OCI-LY7 (cell line): ENCODE measurements around the gene SPG7. TPM values are rescaled to one million over a fixed set of nuclear protein-coding genes. Genes with fewer than 3 reads are reported as not detected.

Experiments used
- BruUV-seq: library from RNA; stranded (reverse); fragments of 400-500 nt; replicated peaks from 2 replicates; lab custom pipeline; 2021; lab: Mats Ljungman, UMichigan
- CTCF ChIA-PET: fragments of 300-600 bp; sonication (Branson Sonifier 250); formaldehyde crosslinking; loops from one replicate; lab custom pipeline; 2022; ENCODE audit warnings: antibody characterized with exemption; ENCODE audit not compliant: unreplicated experiment; lab: Charles Lee
- POLR2A ChIA-PET: fragments of 300-600 bp; sonication (Branson Sonifier 250); formaldehyde crosslinking; loops from one replicate; lab custom pipeline; 2022; ENCODE audit warnings: antibody characterized with exemption; lab: Charles Lee
- DNase-seq: peaks from one replicate; pipeline ENCODE4 v3.0.0-alpha.2; 2015; ENCODE audit warnings: low spot score
- H2AFZ ChIP-seq: fragments of 200-600 bp; sonication (generic), shearing (Covaris generic); 2 replicates; pipeline ENCODE4 v1.6.1; 2014; ENCODE audit warnings: mild to moderate bottlenecking, antibody characterized with exemption, low read length, moderate library complexity
- H3K27ac ChIP-seq: fragments of 200-600 bp; sonication (generic); 2 replicates; pipeline ENCODE4 v1.5.1; 2014; ENCODE audit warnings: mixed run types, low read depth, mild to moderate bottlenecking, moderate library complexity, low read length, inconsistent platforms; ENCODE audit not compliant: poor library complexity, severe bottlenecking
- H3K36me3 ChIP-seq: fragments of 200-600 bp; sonication (generic); 2 replicates; pipeline ENCODE4 v1.6.1; 2014; ENCODE audit warnings: mild to moderate bottlenecking, antibody characterized with exemption, low read length, moderate library complexity, mixed read lengths; ENCODE audit not compliant: insufficient read depth
- H3K4me1 ChIP-seq: fragments of 200-600 bp; sonication (generic); 2 replicates; pipeline ENCODE4 v1.5.1; 2014; ENCODE audit warnings: mild to moderate bottlenecking, low read length; ENCODE audit not compliant: insufficient read depth, poor library complexity, severe bottlenecking
- H3K4me2 ChIP-seq: fragments of 200-600 bp; sonication (generic); 2 replicates; pipeline ENCODE4 v1.6.1; 2014; ENCODE audit warnings: mild to moderate bottlenecking, low read length
- H3K4me3 ChIP-seq: fragments of 200-600 bp; sonication (generic); 2 replicates; pipeline ENCODE4 v1.5.1; 2014; ENCODE audit warnings: mild to moderate bottlenecking, low read depth, low read length; ENCODE audit not compliant: poor library complexity, severe bottlenecking
- H3K79me2 ChIP-seq: fragments of 200-600 bp; sonication (generic); 2 replicates; pipeline ENCODE4 v1.6.1; 2016; ENCODE audit warnings: low read depth, mild to moderate bottlenecking, low read length, moderate library complexity, mixed read lengths; ENCODE audit not compliant: insufficient read depth
- H3K9me2 ChIP-seq: fragments of 200-600 bp; sonication (generic); 2 replicates; pipeline ENCODE4 v1.6.1; 2016; ENCODE audit warnings: mild to moderate bottlenecking, low read length, mixed read lengths; ENCODE audit not compliant: insufficient read depth
- H3K9me3 ChIP-seq: fragments of 200-600 bp; sonication (generic); 2 replicates; pipeline ENCODE4 v1.6.1; 2014; ENCODE audit warnings: mild to moderate bottlenecking, mixed run types, low read length, mixed read lengths
- H4K20me1 ChIP-seq: fragments of 200-600 bp; sonication (generic); 2 replicates; pipeline ENCODE4 v1.6.1; 2014; ENCODE audit warnings: mild to moderate bottlenecking, antibody characterized with exemption, low read length, moderate library complexity, mixed read lengths; ENCODE audit not compliant: insufficient read depth
- EZH2phosphoT487 ChIP-seq: fragments of 200-600 bp; sonication (generic); IDR thresholded peaks from 2 replicates; pipeline ENCODE4 v1.6.1; 2018; ENCODE audit warnings: low read depth, borderline replicate concordance, mild to moderate bottlenecking, mixed run types, antibody characterized with exemption, low read length, moderate library complexity, mixed read lengths
- intact Hi-C: fragments of 100-400 bp; cut with micrococcal nuclease; formaldehyde crosslinking; loops from one replicate; pipeline ENCODE4 v1.10.0; 2022; ENCODE audit not compliant: unreplicated experiment
- total RNA-seq, 2 experiments: library from RNA; depleted of rRNA in 1 of 2; stranded (reverse); fragments of >200 nt in 1 of 2; shearing (Covaris generic) in 1 of 2; gene quantifications; 2 replicates each; pipeline ENCODE4 v1.2.3, GENCODE V29; 2014 to 2022
- TF ChIP-seq, protein P1 (sequence below): fragments of 200-600 bp; sonication (generic); conservative IDR thresholded peaks from 2 replicates; pipeline ENCODE4 v1.5.1; 2014; ENCODE audit warnings: mild to moderate bottlenecking, antibody characterized with exemption, low read length, moderate library complexity, mixed read lengths

The SPG7 gene
- total RNA-seq, 2 experiments from 2014 or later = 92.7 to 121 TPM

DNA sequence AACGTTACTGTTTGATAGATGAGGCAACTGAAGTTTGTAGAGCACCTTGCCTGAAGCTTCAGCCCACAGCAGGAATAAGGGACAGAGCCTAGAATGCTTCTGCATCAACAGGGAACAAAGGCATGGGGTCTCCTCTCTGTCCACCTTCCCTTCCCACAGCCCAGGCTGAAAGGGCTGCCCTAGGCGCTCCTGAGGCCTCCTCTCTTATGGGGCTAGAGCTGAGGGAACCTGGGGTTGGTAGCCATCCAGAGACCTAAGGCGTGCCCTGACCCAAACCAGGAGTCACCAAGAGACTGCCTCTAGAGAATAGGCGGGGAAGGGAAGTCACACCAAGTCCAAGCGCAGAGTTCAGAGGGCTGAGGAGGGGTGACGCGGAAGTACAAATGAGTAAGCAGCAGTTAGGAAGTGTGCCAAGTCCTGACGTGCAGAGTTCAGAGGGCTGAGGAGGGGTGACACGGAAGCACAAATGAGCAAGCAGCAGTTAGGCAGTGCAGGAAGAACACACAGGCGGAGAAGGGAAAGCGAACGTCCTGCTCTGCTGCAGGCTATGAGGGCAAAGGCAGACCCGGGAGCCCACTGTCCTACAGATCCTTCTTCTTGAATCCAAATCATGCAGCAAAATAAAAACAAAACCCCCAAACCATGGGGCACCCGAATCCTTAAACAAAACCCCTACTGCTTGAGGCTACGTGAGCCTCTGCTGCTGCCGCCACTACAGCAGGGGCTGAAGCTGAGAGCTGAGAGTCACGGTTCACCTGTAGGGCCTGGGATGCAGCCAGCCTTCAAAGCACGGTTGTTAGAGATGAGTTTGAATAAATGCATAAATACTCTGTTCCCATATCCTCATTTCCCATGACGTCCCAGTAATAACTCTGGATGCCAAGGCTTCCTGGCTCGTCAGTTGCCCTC is 2.7 kb upstream of the SPG7 start:
- peaks cover 27% of the 10 kb centered on the region; the same call in 1 of the 2 replicates for H3K79me2 ChIP-seq
- H3K9me3 ChIP-seq = no peaks in the 10 kb centered on the region
- H3K36me3 ChIP-seq = peaks cover 2% of the 10 kb centered on the region; the same call in 1 of the 2 replicates
- H4K20me1 ChIP-seq = no peaks in the 10 kb centered on the region
- peak overlapping the region; percentile 55 for H3K4me3 ChIP-seq
- H3K4me1 ChIP-seq = peaks cover 36% of the 10 kb centered on the region
- H3K4me2 ChIP-seq = peak overlapping the region; percentile 66
- ChIA-PET POLR2A (interaction anchor here (0.6 kb wide), 1 partner anchor 38 kb away, joined by 4 read pairs; no protein-coding TSS in a partner anchor), CTCF (no interaction called here)
- H3K9me2 ChIP-seq = no peaks in the 10 kb centered on the region
- peak overlapping the region; percentile 49; the same call in 1 of the 2 replicates for H2AFZ ChIP-seq
- intact Hi-C loops = loop anchor here (1.0 to 5.0 kb wide), 2 partner anchors 16 to 188 kb away; no protein-coding TSS in a partner anchor
- no TSS peak for BruUV-seq
- DNase-seq = peak; percentile 94
- TF ChIP-seq EZH2phosphoT487 = no peak
- TF ChIP-seq, protein P1, sequence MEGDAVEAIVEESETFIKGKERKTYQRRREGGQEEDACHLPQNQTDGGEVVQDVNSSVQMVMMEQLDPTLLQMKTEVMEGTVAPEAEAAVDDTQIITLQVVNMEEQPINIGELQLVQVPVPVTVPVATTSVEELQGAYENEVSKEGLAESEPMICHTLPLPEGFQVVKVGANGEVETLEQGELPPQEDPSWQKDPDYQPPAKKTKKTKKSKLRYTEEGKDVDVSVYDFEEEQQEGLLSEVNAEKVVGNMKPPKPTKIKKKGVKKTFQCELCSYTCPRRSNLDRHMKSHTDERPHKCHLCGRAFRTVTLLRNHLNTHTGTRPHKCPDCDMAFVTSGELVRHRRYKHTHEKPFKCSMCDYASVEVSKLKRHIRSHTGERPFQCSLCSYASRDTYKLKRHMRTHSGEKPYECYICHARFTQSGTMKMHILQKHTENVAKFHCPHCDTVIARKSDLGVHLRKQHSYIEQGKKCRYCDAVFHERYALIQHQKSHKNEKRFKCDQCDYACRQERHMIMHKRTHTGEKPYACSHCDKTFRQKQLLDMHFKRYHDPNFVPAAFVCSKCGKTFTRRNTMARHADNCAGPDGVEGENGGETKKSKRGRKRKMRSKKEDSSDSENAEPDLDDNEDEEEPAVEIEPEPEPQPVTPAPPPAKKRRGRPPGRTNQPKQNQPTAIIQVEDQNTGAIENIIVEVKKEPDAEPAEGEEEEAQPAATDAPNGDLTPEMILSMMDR = no peak
- H3K27ac ChIP-seq = peak overlapping the region; percentile 86

DNA sequence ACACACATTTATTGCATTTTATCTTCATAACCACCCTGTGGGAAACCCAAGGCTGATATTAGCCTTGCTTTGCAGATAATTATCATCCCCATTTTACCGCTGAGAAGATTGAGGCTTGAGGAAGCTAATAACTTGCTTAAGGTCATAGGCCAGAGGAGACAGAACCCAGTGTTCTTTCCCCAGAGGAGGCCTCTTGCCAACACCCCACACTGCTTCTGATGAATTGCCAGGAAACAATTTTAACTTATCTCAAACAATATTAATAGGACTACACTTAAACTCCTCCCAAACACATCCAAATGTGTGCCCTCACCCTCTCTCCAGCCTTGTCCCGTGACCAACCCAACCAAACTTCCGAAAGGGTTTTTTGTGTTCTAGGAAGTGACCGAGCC is 2.1 kb upstream of the SPG7 start:
- H3K4me1 ChIP-seq = peaks cover 36% of the 10 kb centered on the region
- no peak for TF ChIP-seq EZH2phosphoT487
- ChIA-PET POLR2A (interaction anchor here (0.6 kb wide), 2 partner anchors 37 to 70 kb away, joined by 4 read pairs; no protein-coding TSS in a partner anchor), CTCF (no interaction called here)
- peak overlapping the region; percentile 55 for H3K4me3 ChIP-seq
- BruUV-seq = no TSS peak
- peaks cover 9% of the 10 kb centered on the region for H3K36me3 ChIP-seq
- H3K79me2 ChIP-seq = peaks cover 27% of the 10 kb centered on the region; the same call in 1 of the 2 replicates
- no peaks in the 10 kb centered on the region for H3K9me2 ChIP-seq
- DNase-seq = peak; percentile 17
- intact Hi-C loops = loop anchor here (5.0 kb wide), 1 partner anchor 189 kb away; no protein-coding TSS in a partner anchor
- H3K27ac ChIP-seq = peak overlapping the region; percentile 86
- peak overlapping the region; percentile 49; the same call in 1 of the 2 replicates for H2AFZ ChIP-seq
- peak overlapping the region; percentile 66 for H3K4me2 ChIP-seq
- no peaks in the 10 kb centered on the region for H3K9me3 ChIP-seq
- H4K20me1 ChIP-seq = no peaks in the 10 kb centered on the region

DNA sequence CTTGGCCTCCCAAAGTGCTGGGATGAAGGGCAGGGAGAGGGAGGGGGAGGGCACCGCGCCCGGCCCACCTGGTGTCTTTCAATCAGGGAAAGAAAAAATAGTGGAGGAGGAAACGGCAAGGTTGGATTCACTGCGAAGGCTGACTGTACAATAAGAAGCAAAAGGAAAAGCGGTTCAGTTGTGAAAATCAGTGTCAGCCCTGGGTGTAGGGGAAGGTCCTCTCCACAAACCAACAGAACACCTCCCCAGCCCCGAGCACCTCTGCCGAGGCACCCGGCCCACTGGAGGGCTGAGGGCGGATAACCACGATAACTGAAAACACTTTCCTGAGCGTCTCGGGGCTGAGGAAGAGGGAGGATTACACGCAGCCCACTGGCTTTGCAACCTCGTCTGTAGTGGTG is 1.4 kb upstream of the SPG7 start:
- POLR2A ChIA-PET = interaction anchor here (0.6 kb wide), 1 partner anchor 71 kb away, joined by 4 read pairs; no protein-coding TSS in a partner anchor
- intact Hi-C loops = loop anchor here (5.0 kb wide), 1 partner anchor 189 kb away; no protein-coding TSS in a partner anchor
- peak; percentile 18 for DNase-seq

More for the DNA sequence above, 1.4 kb upstream of the SPG7 start:
- CTCF ChIA-PET = interaction anchor here (0.6 kb wide), 1 partner anchor 8 kb away, joined by 5 read pairs; no protein-coding TSS in a partner anchor
- Histone ChIP-seq H3K4me1 (peaks cover 36% of the 10 kb centered on the region), H3K27ac (peak overlapping the region; percentile 74), H3K9me3 (no peaks in the 10 kb centered on the region), H4K20me1 (no peaks in the 10 kb centered on the region), H3K36me3 (peaks cover 15% of the 10 kb centered on the region), H3K4me3 (peak overlapping the region; percentile 79), H3K79me2 (peaks cover 27% of the 10 kb centered on the region; the same call in 1 of the 2 replicates), H3K4me2 (peak overlapping the region; percentile 96), H2AFZ (no peak overlapping the region), H3K9me2 (no peaks in the 10 kb centered on the region)
- BruUV-seq = no TSS peak
- no peak for TF ChIP-seq EZH2phosphoT487
- TF ChIP-seq, protein P1 = no peak
